ENCODE data around the gene COL4A4. TPM values are rescaled to one million over a fixed set of nuclear protein-coding genes. Genes with fewer than 3 reads are reported as not detected.

Gene COL4A4
- total and polyA plus RNA-seq, 2 experiments from 2014 or later, result 1.3 to 3.1 TPM

DNA sequence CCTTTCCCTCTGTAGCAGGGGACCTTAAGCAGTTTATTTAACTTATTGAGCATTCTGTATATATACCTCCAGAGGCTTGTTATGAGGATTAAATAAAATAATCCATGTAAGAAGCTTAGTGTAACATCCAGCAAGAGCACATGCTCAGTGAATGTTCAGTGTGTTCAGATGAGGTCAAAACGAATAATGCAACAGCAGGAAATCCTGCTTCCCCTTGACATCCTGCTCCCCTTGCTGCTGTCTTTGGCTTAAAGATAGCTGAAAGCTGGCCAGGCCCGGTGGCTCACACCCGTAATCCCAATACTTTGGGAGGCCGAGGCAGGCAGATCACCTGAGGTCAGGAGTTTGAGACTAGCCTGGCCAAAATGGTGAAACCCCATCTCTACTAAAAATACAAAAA lies 68.7 kb downstream of the COL4A4 start (continued):
- TF ChIP-seq, protein P1, sequence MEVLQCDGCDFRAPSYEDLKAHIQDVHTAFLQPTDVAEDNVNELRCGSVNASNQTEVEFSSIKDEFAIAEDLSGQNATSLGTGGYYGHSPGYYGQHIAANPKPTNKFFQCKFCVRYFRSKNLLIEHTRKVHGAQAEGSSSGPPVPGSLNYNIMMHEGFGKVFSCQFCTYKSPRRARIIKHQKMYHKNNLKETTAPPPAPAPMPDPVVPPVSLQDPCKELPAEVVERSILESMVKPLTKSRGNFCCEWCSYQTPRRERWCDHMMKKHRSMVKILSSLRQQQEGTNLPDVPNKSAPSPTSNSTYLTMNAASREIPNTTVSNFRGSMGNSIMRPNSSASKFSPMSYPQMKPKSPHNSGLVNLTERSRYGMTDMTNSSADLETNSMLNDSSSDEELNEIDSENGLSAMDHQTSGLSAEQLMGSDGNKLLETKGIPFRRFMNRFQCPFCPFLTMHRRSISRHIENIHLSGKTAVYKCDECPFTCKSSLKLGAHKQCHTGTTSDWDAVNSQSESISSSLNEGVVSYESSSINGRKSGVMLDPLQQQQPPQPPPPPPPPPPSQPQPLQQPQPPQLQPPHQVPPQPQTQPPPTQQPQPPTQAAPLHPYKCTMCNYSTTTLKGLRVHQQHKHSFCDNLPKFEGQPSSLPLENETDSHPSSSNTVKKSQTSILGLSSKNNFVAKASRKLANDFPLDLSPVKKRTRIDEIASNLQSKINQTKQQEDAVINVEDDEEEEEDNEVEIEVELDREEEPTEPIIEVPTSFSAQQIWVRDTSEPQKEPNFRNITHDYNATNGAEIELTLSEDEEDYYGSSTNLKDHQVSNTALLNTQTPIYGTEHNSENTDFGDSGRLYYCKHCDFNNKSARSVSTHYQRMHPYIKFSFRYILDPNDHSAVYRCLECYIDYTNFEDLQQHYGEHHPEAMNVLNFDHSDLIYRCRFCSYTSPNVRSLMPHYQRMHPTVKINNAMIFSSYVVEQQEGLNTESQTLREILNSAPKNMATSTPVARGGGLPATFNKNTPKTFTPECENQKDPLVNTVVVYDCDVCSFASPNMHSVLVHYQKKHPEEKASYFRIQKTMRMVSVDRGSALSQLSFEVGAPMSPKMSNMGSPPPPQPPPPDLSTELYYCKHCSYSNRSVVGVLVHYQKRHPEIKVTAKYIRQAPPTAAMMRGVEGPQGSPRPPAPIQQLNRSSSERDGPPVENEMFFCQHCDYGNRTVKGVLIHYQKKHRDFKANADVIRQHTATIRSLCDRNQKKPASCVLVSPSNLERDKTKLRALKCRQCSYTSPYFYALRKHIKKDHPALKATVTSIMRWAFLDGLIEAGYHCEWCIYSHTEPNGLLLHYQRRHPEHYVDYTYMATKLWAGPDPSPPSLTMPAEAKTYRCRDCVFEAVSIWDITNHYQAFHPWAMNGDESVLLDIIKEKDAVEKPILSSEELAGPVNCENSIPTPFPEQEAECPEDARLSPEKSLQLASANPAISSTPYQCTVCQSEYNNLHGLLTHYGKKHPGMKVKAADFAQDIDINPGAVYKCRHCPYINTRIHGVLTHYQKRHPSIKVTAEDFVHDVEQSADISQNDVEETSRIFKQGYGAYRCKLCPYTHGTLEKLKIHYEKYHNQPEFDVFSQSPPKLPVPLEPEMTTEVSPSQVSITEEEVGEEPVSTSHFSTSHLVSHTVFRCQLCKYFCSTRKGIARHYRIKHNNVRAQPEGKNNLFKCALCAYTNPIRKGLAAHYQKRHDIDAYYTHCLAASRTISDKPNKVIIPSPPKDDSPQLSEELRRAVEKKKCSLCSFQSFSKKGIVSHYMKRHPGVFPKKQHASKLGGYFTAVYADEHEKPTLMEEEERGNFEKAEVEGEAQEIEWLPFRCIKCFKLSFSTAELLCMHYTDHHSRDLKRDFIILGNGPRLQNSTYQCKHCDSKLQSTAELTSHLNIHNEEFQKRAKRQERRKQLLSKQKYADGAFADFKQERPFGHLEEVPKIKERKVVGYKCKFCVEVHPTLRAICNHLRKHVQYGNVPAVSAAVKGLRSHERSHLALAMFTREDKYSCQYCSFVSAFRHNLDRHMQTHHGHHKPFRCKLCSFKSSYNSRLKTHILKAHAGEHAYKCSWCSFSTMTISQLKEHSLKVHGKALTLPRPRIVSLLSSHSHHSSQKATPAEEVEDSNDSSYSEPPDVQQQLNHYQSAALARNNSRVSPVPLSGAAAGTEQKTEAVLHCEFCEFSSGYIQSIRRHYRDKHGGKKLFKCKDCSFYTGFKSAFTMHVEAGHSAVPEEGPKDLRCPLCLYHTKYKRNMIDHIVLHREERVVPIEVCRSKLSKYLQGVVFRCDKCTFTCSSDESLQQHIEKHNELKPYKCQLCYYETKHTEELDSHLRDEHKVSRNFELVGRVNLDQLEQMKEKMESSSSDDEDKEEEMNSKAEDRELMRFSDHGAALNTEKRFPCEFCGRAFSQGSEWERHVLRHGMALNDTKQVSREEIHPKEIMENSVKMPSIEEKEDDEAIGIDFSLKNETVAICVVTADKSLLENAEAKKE (CRISPR knock-in tag; IDR thresholded peaks at IDR 0.05), result no peak
- no peak for TF ChIP-seq STAT1 (IDR thresholded peaks at IDR 0.05; ENCODE audit: unreplicated experiment)
- TF ChIP-seq, protein P2, sequence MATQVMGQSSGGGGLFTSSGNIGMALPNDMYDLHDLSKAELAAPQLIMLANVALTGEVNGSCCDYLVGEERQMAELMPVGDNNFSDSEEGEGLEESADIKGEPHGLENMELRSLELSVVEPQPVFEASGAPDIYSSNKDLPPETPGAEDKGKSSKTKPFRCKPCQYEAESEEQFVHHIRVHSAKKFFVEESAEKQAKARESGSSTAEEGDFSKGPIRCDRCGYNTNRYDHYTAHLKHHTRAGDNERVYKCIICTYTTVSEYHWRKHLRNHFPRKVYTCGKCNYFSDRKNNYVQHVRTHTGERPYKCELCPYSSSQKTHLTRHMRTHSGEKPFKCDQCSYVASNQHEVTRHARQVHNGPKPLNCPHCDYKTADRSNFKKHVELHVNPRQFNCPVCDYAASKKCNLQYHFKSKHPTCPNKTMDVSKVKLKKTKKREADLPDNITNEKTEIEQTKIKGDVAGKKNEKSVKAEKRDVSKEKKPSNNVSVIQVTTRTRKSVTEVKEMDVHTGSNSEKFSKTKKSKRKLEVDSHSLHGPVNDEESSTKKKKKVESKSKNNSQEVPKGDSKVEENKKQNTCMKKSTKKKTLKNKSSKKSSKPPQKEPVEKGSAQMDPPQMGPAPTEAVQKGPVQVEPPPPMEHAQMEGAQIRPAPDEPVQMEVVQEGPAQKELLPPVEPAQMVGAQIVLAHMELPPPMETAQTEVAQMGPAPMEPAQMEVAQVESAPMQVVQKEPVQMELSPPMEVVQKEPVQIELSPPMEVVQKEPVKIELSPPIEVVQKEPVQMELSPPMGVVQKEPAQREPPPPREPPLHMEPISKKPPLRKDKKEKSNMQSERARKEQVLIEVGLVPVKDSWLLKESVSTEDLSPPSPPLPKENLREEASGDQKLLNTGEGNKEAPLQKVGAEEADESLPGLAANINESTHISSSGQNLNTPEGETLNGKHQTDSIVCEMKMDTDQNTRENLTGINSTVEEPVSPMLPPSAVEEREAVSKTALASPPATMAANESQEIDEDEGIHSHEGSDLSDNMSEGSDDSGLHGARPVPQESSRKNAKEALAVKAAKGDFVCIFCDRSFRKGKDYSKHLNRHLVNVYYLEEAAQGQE (IDR thresholded peaks at IDR 0.05; ENCODE audit: unreplicated experiment), result no peak
- TF ChIP-seq EZH2phosphoT487 (IDR thresholded peaks at IDR 0.05; ENCODE audit: unreplicated experiment), result no peak
- TF ChIP-seq, protein P3, sequence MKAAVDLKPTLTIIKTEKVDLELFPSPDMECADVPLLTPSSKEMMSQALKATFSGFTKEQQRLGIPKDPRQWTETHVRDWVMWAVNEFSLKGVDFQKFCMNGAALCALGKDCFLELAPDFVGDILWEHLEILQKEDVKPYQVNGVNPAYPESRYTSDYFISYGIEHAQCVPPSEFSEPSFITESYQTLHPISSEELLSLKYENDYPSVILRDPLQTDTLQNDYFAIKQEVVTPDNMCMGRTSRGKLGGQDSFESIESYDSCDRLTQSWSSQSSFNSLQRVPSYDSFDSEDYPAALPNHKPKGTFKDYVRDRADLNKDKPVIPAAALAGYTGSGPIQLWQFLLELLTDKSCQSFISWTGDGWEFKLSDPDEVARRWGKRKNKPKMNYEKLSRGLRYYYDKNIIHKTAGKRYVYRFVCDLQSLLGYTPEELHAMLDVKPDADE (IDR thresholded peaks at IDR 0.05), result no peak
- TF ChIP-seq JUNB (IDR thresholded peaks at IDR 0.05; ENCODE audit: unreplicated experiment), result no peak
- no peak for TF ChIP-seq POLR2AphosphoS5 (IDR thresholded peaks at IDR 0.05; ENCODE audit: low read depth)
- TF ChIP-seq ZNF331 (CRISPR knock-in tag; IDR thresholded peaks at IDR 0.05; ENCODE audit: low read depth), result no peak
- TF ChIP-seq NANOG (IDR thresholded peaks at IDR 0.05; ENCODE audit: borderline replicate concordance), result no peak
- TF ChIP-seq EZH2 (IDR thresholded peaks at IDR 0.05; ENCODE audit: low read depth, unreplicated experiment), result no peak
